GM19025 (cell line): ENCODE measurements around the gene TMEM181.
"Not testable (repeated sequence)": the region's sequence is repeated elsewhere in the genome, so short reads cannot be mapped to it uniquely, and the experiment has no call there.

Experiments
- ATAC-seq: cut with Tn5 transposase; IDR thresholded peaks from one replicate; pipeline ENCODE4 v1.9.1; 2021; ENCODE audit warnings: mild to moderate bottlenecking, low read depth, moderate library complexity; ENCODE audit not compliant: unreplicated experiment

TMEM181 gene

DNA sequence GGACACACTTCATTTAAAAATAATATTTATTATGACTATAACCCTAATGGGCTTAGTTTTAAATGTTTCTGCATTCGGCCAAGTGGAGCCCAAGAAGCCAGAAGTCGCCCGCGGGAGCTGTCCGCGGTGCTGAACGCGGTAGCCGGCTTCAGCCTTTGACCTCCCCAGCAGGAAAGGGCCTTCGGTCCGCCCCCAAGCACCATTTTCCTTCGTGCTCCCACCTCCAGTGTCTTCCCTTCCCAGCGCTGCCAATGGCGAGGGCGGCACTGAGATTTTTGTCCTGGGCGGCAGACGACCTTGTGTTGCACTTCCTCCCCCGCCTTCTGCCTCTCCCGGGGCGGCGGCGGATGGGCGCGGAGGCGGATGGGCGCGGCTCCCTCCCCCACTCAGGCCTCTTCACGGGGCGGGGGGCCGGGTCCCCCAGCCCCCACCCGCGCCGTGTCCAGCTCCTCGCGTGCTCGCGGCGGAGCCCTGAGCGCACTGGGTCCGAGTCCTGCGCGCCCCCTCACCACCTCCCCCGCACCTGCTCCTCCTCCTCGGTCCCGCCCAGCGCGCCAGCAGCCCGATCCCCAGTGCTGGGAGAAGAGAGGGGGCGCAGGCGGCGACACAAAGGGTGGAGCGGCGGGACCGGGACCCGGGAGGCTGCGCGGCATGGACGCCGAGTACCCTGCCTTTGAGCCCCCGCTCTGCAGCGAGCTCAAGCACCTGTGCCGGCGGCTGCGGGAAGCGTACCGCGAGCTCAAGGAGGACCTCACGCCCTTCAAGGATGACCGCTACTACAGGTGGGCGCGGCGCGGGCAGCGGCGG lies 23.6 kb upstream of the TMEM181 start:
- ATAC-seq, result no peak

DNA sequence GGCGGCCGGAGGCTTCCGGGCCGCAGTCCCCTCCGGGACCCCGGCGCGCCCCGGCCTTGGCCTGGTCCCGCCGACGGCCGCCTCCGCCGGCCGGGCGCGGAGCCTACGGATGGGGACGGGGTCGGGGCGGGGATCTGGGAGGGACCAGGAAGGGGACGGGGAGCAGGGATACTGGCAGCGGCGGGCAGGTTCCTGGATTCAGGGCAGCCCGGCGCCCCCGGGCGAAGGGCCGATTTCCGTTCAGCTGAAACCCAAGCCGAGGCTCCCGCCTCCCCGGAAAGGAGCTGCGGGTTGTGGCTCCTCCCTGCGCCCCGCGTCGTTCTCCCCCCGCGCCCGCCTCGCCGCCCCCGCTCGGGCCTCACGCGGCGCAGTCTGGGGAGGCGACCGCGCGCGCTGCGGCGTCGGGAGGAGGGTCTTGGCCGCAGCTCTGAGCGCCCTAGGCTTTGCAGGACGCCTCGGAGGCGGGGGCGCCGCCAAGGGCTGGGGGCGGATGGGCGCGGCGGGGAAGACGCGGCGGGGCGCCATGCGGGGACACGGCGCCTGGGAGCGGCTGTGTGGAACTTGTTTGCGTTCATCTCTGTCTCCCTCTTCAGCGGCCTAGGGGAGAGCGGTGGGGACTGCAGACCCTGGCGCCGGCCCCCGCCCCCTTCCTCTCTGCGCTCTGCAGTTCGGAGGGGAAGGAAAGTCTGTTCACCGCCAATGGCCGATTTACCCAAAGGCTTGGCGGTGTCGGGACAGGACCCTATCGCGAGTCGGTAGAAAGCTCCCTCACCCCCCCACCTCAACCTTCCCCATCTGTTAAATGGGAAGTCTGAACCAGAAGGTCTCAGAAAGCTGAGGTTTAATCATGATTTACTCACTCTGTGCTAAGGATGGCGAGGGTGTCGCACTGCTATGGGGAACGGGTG lies 22.7 kb upstream of the TMEM181 start:
- ATAC-seq, result no peak

DNA sequence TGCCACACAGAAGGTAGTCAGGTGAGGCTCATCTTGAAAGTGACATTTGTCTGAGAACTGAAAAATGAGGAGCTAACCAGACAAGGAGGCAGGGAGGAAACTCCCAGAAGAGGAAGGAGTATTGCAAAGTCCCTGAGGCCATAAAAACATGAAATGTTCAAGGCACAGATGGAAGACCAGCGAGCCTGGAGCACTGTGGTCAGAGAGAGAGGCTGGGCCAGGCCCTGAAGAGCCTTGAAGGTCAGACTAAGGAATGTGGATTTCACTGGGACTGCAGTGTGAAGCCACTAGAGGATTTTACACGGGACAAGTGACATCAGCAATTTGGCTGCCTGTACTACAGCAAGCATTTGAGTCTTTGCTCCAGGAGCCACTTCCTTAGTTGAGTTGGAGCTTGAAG lies 21.1 kb upstream of the TMEM181 start:
- ATAC-seq, result no peak

DNA sequence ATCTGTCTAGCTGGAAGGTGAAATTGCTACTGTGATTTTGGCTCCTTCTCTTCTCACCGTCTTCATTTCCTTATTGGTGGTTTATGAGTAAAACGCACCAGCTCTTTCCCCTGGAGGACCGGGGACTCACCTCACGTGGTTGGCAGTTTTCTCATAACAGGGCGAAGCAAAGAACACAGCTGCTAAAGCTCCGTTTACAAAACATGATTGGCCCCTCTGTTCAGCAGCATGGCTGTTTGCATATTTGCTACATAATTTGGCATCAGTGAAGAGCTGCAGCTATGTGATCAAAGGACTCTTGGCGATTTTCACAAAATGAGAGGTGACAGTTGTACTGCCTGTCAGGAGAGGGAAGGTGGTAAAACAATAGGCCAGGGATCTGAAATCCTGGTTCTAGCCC lies 20.5 kb upstream of the TMEM181 start:
- ATAC-seq, result no peak

DNA sequence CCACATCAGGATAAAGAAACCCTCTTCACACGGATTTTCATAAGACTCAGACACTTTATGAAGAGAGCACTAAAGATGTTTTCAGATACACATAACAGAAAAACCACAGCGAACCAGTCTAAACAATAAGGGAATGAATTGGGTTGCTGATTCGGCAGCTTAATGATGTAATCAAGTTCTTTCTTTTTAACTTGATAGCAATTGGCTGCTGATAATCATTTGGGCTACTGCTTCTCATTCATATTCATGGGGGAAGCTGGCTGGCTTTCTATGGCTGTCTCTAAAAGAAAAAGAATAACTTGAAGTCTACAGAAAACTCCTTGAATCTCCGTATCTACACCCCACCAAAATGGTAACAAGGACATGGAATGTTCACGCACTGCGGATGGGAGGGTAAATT lies 20.0 kb upstream of the TMEM181 start:
- no peak for ATAC-seq

DNA sequence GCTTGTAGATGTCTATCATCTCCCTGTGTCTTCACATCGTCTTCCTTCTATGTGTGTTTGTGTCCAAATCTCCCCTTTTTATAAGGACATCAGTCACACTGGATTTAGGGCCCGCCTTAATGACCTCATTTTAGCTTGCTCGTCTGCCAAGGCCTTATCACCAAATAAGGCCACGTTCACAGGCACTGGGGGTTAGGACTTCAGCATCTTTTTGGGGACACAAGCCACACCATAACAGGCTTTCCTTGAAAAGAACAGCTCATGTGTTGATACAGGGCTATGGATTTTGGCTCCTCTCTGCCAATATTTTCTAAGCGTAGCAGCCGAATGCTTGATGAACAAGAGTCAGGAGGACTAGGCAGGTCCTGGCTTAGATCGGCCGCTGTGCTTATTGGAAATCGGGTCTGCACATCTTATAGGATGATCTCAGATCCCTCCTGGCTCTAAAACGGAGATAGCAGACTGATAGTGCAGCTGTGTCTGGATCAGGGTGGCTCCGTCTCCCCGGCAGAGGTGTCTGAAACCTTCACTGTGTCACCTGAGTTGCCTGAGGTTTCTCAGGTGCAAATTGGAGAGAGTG lies 16.2 kb upstream of the TMEM181 start:
- ATAC-seq, result no peak

DNA sequence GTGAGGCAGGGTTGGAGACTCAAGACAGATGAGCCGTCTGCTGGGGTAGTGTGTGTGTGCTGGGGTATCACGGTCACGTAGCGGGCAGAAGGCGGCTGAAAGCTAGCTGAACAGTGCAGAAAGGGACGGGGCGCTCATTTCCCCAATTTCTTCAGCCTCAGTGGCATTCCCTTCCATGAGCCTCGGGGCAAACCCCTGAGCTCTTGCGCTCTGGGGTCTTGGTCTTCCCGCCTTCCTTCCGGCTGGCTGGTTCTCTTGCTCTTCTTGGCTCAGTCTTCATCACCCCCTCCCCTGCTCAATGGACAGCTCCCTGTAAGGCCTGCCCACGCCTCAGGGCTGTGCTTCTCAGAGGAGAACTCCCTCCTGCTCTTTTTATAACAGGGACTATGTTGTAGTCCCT lies 15.5 kb upstream of the TMEM181 start:
- ATAC-seq, result no peak

DNA sequence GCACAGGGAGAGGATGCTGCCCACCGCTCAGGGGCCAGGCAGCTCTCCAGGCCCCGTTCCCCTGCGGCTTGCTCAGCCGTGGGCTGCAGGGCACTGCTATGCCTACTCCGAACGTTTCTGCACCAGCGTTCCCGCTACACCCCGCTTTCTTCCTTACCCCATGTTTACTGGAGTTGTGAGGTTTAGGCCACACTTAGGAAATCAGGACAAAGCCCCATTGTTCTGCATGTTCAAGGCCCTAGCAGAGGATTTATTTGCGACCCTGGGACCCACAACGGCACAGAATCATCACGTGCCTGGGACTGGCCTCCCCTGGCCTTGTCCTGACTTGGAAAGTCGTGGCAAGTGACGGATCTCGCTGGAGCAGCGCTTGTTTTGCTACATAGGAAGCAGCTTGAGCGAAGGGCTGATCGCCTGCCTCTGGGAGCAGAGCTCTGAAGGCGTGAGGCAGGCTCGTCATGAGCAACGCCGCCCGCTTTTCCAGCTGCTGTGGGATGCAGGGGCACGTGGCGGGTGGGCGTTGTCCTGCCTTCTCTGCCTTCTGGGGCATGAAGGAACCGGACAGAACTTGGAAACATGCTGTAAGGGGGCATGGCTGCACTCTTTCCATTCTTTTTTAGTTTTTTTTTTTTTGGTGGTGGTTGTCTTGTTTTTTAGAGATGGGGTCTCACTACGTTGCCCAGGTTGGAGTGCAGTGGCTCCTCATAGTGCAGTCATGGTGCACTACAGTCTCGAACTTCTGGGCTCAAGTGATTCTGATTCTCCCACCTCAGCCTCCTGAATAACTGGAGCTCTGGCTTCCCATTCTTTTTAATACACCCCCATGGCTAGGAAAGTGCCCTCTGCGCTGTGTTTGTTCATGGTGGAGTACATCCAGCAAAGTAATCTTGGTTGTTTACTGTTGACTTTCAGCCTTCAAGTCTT lies 14.6 kb upstream of the TMEM181 start:
- no peak for ATAC-seq

DNA sequence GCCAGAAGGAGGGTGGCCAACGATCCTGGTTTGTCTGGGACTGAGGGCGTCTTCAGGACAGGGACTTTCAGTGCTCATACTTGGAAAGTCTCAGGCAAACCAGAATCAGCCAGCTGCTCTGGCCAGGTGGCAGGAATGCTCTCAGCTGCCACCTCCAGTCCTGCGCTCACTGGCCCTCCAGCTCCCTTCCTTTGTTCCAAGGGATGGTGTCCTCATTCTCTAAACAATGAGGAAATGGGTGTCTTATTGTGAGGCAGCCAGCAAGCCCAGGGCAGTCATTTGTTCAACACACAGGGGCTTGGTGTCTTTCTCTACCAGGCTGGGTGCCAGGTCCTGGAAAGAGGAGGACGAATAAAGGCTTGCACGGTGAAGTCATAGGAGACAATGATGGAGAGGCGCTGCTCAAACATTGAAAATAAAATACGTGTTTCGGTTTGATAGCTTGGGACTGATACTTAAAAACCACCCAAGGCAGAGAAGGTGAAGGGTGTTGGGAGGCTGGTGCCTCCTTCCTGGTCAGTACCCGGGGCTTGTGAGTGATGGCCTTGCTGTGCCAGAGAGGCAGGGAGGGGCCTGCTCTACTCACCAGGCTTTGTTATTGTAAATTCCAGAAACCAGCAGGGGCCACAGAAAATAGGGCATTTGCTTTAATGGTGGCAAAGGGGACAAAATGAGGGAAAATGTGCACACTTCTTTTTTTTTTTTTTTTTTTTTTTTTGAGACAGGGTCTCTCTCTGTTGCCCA lies 11.3 kb upstream of the TMEM181 start:
- ATAC-seq, result no peak

DNA sequence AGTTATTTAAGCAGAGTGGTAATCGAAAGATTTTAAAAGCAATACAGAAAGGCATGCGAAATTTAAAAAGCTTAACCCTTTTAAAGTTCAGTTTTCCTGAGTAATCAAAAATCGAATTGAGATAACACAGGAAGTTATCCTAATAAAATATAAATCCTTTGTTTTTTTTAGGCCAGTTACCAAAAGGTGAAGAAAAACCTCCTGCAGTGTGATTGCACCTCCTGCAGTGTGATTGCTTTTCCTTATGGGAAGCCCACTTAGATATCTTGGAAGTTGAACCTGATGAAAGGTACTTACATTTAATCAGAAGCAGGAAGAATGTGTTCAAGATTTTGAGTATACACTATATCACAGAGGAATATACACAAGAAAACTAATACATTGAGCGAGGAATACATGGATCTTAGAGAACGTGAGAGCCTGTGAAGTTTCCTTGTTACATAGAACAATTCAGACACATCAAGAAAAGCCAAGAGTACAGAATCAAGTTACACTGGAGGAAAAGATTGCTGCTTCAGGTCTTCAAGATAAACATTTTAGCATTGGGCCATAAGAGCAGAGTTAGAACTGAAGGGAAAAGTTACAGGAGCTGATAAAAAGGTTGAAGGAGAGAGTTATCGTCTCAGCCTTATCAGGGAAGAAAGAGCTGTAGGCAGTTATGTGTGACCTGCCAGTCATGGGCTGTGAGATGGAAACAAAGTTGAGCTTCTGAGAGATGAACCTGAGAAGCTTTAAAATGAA lies 7.7 kb upstream of the TMEM181 start:
- no peak for ATAC-seq

DNA sequence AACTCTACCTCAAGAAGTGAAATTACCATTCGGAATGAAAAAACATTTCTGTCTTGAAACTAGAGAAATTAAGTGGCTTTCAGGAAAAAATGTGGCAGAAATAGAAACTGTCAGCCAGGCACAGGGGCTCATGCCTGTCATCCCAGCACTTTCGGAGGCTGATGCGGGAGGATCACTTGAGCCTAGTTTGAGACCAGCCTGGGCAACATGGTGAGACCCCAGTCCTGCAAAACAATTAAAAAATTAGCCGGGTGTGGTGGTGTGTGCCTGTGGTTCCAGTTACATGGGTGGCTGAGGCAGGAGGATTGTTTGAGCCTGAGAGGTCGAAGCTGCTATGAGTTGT lies 7.1 kb upstream of the TMEM181 start:
- ATAC-seq, result no peak

DNA sequence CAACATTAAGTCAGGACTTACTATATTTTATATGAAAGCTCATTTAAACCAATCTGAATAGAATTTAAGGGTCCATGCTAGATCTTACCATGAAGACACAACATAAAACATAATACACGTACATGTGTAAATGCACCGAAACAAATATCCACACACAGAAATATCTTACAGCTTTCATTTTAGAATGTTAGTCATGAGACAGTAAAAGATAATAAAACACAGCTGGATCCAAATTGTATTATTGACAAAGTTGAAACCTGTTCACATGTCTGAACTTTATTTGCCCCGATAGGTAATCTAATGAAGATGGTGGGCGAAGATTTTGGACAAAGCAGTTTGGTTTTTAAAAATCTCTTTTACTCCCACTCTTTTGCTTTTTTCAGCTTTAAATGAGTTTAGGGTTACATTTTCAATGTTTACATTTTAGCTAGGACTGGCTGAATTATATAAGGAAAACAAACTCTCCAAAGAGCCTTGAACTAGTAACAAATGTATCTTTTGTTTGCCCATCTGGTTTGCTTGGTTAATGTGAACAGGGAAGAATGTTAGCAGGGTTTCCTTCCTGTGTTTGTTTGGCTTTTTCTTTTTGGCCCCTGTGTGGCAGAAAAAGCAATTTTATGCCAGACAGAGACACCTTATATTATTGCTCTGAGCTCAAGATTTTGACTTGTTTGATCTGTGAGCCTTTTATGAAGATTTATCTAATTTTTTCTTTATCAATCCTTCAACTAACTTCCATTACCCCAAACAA lies 5.1 kb upstream of the TMEM181 start:
- ATAC-seq, result no peak

DNA sequence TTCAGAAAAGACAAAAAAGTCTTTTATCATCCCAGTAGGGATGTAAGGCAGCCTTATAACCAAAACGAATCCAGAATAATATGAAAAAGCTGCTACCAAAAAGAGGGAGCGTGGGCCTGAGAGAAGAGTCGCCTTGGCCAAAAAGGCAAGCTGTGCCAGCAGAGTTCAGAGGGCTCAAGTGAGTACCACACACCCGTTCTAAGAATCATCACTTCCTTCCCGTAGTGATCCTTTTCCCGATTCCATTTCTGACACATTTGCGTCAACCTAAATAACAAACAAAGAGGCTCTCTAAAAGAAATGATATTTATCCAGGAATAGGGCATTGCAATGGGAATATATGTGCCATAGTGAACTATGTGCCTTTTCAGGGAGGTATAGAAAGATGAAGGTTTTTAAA lies 3.8 kb upstream of the TMEM181 start:
- ATAC-seq, result no peak

DNA sequence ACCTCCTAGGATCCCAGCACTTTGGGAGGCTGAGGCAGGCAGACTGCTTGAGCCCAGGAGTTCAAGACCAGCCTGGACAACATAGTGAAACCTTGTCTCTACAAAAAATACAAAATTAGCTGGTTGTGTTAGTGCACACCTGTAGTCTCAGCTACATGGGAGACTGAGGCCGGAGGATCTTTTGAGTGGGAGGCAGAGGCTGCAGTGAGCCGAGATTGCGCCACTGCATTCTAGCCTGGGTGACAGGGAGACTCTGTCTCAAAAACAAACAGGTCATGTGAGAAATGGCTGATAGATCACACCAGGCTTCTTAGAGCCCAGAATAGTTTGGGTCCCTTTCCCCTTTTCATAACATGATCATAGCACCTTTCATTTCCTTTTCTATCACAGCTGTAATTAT lies 2.8 kb upstream of the TMEM181 start:
- not testable (repeated sequence) for ATAC-seq

DNA sequence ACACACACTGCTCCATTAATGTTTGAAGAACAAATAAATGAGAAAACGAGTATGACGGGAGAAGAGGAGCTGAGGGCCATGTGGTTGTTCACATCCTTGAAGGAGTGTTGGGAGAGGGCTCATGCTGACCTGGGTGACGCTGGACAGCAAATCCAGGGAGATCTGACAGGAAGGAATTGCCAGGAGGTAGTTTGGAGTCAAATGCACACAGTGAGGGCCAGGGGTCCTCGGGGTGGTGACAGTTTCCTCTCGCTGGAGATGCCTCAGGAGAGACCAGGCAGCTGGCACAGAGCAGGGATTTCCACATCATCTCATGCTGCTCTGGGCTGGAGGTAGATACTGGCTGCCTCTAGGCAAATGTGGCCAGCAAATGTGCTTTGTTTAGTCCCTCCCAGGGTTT lies 2.0 kb upstream of the TMEM181 start:
- ATAC-seq, result no peak

DNA sequence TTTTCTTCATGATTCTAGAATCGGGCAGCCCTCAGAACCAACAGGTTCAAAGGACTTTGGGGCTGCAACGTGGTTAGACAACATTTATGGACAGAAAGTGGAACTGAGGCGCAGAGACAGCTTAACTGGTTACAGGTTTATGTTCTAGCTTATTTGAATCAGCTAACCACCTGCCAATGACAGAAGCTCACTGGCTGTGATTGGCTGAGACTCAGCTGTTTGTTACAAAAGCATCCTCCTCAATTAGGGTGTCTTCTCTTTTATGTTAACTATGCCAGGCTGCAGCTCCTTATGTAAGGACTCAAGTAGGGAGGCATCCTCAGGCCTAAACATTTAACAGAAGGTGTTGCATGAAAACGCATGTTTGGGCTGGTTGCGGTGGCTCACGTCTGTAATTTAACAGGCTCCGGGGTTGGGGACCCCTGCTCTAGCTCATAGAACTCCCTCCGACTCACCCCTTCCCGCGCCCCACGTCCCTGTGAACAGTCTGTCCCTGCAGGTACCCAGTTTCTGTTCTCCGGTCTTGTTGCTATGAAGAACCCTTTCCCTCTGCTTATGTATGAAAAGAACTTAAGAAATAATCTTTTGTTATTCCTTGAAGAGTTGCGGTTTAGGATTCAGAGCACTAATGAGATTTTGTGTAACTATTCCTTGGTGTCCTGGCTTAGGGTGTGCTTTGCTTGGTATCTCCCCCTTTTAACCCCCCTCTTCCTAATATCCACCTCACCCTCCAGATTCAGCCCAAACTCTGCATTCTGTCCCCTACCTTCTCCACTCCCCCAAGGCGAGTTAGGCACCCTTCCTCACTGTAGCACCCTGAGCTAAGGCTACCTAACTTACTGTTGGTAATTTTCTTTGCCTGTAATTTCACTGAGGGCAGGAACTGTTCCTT lies 1.2 kb upstream of the TMEM181 start:
- ATAC-seq, result no peak

DNA sequence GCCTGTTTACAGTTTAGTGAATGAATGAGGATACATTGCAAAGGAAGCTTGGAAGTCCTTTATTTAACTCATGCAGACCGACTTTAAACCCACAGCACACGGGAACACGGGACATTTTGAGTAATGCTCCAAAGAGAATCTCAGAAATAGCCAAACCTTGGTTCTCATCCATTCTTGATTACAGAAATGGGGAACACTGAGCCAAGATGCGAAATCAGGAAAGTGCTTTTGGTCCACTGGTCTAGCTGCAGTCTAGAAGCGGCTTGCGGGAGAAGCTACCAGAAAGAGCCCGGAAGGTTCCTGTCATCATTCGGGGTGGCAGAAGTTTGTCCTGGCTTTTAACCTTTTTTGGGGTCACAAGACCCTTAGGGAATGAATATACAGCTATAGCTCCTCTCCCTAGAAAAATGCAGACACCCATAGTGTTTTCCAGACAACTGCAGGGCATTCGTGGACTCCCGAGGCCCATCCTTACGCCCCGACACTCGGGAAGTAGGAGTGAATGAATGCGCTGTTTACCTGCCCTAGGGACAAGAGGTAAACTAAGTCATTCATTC lies 475 bp upstream of the TMEM181 start:
- ATAC-seq, result no peak
